ENCODE measurements around the gene S100A1.

DNA sequence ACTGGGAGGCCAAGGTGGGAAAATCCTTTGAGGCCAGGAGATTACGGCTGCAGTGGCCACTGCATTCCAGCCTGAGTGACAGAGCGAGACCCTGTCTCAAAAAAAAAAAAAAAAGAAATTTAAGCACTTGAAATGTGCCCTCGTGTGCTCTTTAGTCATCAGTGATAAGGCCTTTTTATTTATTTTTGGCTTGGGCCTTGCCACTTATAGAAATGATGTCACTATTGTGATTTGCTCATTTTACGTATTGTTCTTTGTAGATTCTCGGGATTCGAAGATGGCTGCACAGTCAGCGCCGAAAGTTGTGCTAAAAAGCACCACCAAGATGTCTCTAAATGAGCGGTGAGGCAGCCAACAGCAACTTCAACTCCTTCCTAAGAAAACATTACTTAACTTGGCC is 8.1 kb downstream of the S100A1 start:
- TF ChIP-seq, protein P1, sequence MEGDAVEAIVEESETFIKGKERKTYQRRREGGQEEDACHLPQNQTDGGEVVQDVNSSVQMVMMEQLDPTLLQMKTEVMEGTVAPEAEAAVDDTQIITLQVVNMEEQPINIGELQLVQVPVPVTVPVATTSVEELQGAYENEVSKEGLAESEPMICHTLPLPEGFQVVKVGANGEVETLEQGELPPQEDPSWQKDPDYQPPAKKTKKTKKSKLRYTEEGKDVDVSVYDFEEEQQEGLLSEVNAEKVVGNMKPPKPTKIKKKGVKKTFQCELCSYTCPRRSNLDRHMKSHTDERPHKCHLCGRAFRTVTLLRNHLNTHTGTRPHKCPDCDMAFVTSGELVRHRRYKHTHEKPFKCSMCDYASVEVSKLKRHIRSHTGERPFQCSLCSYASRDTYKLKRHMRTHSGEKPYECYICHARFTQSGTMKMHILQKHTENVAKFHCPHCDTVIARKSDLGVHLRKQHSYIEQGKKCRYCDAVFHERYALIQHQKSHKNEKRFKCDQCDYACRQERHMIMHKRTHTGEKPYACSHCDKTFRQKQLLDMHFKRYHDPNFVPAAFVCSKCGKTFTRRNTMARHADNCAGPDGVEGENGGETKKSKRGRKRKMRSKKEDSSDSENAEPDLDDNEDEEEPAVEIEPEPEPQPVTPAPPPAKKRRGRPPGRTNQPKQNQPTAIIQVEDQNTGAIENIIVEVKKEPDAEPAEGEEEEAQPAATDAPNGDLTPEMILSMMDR (IDR thresholded peaks at IDR 0.05; ENCODE audit: low read depth, low read length, poor library complexity, severe bottlenecking), result no peak
- TF ChIP-seq EZH2phosphoT487 (IDR thresholded peaks at IDR 0.05; ENCODE audit: borderline replicate concordance, low read length), result no peak
